Heart right ventricle (tissue), 16 donors: ENCODE data around the gene CSTF3. TPM values are rescaled to one million over a fixed set of nuclear protein-coding genes. Genes with fewer than 3 reads are reported as not detected.
A peak's percentile ranks its signal among the peaks of the same experiment; 100 is the strongest.

Experiments used
- ATAC-seq, 8 donors: fragments of 200-7000 bp; cut with Tn5 transposase; one replicate each; pipeline ENCODE4 v1.9.1; 2020; ENCODE audit warnings: mild to moderate bottlenecking in 8 of 8, moderate library complexity in 8 of 8, moderate number of reproducible peaks in 1 of 8
- DNase-seq, 2 donors: peaks; one replicate each; pipeline ENCODE4 v3.0.0-alpha.2; 2020
- H3K27ac ChIP-seq, 10 donors: fragments of 200-600 bp; sonication (generic) in 2 of 10; one replicate each; pipeline versions ENCODE4 v1.5.0 to v1.8.0; 2020 to 2022; ENCODE audit warnings: mild to moderate bottlenecking in 3 of 10
- H3K27me3 ChIP-seq, 7 donors: fragments of 200-600 bp; one replicate each; pipeline ENCODE4 v1.8.0; 2021 to 2022; ENCODE audit warnings: mild to moderate bottlenecking in 2 of 7
- H3K36me3 ChIP-seq, 9 donors: fragments of 200-600 bp; sonication (generic) in 1 of 9; one replicate each; pipeline versions ENCODE4 v1.5.0 to v1.8.0; 2020 to 2022; ENCODE audit warnings: mild to moderate bottlenecking in 2 of 9
- H3K4me1 ChIP-seq, 9 donors: fragments of 200-600 bp; sonication (generic) in 1 of 9; one replicate each; pipeline versions ENCODE4 v1.5.0 to v1.8.0; 2020 to 2022; ENCODE audit warnings: mild to moderate bottlenecking in 4 of 9
- H3K4me3 ChIP-seq, 10 donors: fragments of 200-600 bp; sonication (generic) in 2 of 10; one replicate each; pipeline versions ENCODE4 v1.5.0 to v1.8.0; 2020 to 2022; ENCODE audit warnings: mild to moderate bottlenecking in 7 of 10, moderate library complexity in 2 of 10
- H3K9me3 ChIP-seq, 11 donors: fragments of 200-600 bp in 10 of 11; sonication (generic) in 2 of 11; one replicate each; pipeline versions ENCODE4 v1.5.0 to v1.8.0; 2013 to 2022; ENCODE audit warnings: mild to moderate bottlenecking in 2 of 11, control low read depth in 1 of 11, moderate library complexity in 1 of 11
- WGBS, 2 donors: extraction: QIAGEN DNeasy Blood & Tissue Kit; methylation state at CpG; one replicate each; pipeline ENCODE4 v1.1.7; 2013; ENCODE audit warnings: inconsistent platforms in 1 of 2; 5-methylcytosine and 5-hydroxymethylcytosine counted together
- intact Hi-C, 10 donors: fragments of 100-400 bp; cut with DNase I; formaldehyde crosslinking; loops; one replicate each; pipeline versions ENCODE4 v1.11.1 to v1.14.2; 2022
- polyA plus RNA-seq, 2 donors: library from polyadenylated mRNA; stranded (reverse); fragments of 200-250 nt; gene quantifications; one replicate each; pipeline ENCODE4 v1.2.3, GENCODE V29; 2013
- total RNA-seq, 10 donors: library from RNA; stranded (reverse); fragmentation: NEBNext Ultra II Directional in 3 of 10; extraction: Animal tissue kit (Norgen Biotek cat#: 25700) in 3 of 10; gene quantifications; one replicate each; pipeline versions ENCODE4 v1.2.1 to v1.2.4, GENCODE V29; 2021 to 2023
- TF ChIP-seq, protein P1 (sequence below), 9 donors: fragments of 200-600 bp; sonication (generic) in 2 of 9; IDR thresholded peaks; one replicate each; pipeline versions ENCODE4 v1.5.0 to v1.8.0; 2021 to 2022; ENCODE audit warnings: antibody characterized with exemption in 9 of 9, mild to moderate bottlenecking in 5 of 9, moderate library complexity in 1 of 9
- donor health status: Arrhythmogenic right ventricular cardiomyopathy.
- donor health status: ischemic (EF 13 %, LVEDD 7.1; RV severe dilation, severe dysfunction).
- donor health status: healthy with polysubstance abuse.
- donor health status: DM: no; HTN: yes; CAD: no.
- donor health status: DM: no; HTN: no; CAD: no.
- donor health status: ischemic (EF 25% LVEDD 6.9; RV normal size, moderate dysfunction).
- donor health status: ischemic (EF 25% LVEDD 5.7; RV mildly dilated, moderate dysfunction).
- donor health status: healthy.
- donor health status: DM: yes; HTN: yes; CAD: no.
- donor health status: Ischemic cardiomyopathy.
- donor health status: ischemic (EF 35%, LVEDD 5.7; RV mildly dilated, moderate dysfunction).
- donor health status: nonischemic (EF 11% LVEDD 7.7; RV severe dilation, severe dysfunction).
- donor health status: DM: yes; HTN: yes; CAD: no.
- donor health status: PGD.
- donor health status: ischemic (EF 29% LVEDD 5.4; RV normal size, mild dysfunction).
- donor health status: nonischemic (EF 23%, LVEDD 6.1; RV moderate dilation, normal function).

Gene CSTF3
- total and polyA plus RNA-seq, 12 donors = 8.6 to 46.1 (median 12.7) TPM

DNA sequence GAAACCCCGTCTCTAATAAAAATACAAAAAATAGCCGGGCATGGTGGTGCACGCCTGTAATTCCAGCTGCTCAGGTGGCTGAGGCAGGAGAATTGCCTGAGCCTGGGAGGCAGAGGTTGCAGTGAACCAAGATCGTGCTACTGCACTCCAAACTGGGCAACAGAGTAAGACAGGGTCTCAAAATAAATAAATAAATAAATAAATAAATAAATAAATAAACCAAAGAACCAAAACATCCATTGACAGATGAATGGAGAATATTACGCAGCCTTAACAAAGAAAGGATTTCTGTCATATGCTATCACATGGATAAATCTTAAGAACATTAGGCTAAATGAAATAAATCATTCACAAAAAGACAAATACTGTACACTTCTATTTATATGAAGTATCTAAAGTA, 11.1 kb upstream of the CSTF3 start:
- intact Hi-C loops = loop anchor here in 1 of 10 donors (10.0 kb wide), 1 partner anchor 162 kb away; no protein-coding TSS in a partner anchor
- no peaks in the 10 kb centered on the region for H3K36me3 ChIP-seq
- TF ChIP-seq, protein P1, sequence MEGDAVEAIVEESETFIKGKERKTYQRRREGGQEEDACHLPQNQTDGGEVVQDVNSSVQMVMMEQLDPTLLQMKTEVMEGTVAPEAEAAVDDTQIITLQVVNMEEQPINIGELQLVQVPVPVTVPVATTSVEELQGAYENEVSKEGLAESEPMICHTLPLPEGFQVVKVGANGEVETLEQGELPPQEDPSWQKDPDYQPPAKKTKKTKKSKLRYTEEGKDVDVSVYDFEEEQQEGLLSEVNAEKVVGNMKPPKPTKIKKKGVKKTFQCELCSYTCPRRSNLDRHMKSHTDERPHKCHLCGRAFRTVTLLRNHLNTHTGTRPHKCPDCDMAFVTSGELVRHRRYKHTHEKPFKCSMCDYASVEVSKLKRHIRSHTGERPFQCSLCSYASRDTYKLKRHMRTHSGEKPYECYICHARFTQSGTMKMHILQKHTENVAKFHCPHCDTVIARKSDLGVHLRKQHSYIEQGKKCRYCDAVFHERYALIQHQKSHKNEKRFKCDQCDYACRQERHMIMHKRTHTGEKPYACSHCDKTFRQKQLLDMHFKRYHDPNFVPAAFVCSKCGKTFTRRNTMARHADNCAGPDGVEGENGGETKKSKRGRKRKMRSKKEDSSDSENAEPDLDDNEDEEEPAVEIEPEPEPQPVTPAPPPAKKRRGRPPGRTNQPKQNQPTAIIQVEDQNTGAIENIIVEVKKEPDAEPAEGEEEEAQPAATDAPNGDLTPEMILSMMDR (IDR thresholded peaks at IDR 0.05) = no peak
- DNase-seq = no peak
- peaks cover 0 to 11% (median 4%) of the 10 kb centered on the region in 9 donors for H3K4me1 ChIP-seq
- H3K4me3 ChIP-seq = no peak overlapping the region
- no peak overlapping the region for H3K27ac ChIP-seq
- no peaks in the 10 kb centered on the region for H3K9me3 ChIP-seq
- no peaks in the 10 kb centered on the region for H3K27me3 ChIP-seq
- no peak for ATAC-seq
- WGBS, 2 donors = 97 to 98% methylated on average over 5 of the region's 5 CpGs

DNA sequence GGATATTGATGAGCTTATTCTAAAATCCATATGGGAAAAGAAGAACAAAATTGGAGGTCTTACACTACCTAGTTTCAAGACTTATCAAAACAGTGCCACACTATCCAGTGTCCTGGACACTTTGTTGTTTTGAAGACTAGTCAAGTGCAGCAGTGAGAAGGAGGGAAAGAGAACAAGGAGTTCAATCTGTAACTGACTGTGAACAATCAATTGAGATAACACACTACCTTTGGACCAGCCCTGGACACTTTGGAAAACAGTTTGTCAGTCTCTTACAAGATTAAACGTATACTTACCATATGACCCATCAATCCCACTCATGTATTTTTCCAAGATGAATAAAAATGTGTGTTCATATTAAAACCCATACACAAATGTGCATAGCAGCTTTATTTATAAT, 10.0 kb upstream of the CSTF3 start:
- DNase-seq (no peak), ATAC-seq (no peak)
- Histone ChIP-seq H3K9me3 (no peaks in the 10 kb centered on the region), H3K4me3 (no peak overlapping the region), H3K27me3 (no peaks in the 10 kb centered on the region), H3K4me1 (peaks cover 0 to 17% (median 4%) of the 10 kb centered on the region in 9 donors), H3K36me3 (no peaks in the 10 kb centered on the region), H3K27ac (no peak overlapping the region)
- TF ChIP-seq, protein P1 (IDR thresholded peaks at IDR 0.05) = no peak
- intact Hi-C loops = loop anchor here in 1 of 10 donors (10.0 kb wide), 1 partner anchor 164 kb away; no protein-coding TSS in a partner anchor
- WGBS, 2 donors = 80 to 84% methylated on average over 1 of the region's 1 CpG

DNA sequence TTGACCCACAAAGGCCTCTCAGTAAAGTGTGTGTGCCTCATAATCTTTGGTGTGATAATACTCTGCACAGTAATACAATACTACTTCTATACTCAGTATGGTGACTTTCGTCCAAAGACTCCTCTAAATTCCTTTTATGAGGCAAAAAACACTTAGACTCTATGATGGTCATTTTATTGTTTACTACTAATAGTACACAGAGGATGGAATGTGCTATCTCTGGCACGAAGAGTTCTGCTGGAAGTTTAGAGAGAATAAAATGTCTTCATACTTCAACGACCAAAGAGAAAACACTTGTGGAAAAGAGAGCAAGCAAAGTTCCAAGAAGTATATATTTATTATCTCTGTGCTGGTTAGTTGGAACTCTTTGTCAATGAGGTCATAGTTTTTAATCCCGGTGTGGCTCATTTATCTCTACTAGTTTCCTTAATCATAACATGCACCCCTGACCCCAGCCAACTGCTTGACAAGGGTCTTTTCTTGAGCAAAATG, 7.5 kb upstream of the CSTF3 start:
- no peak for DNase-seq
- intact Hi-C loops = loop anchor here (2.0 to 10.0 kb wide), 11 partner anchors 86 to 659 kb away; partner anchors contain the start of gene HIPK3 (in 6 of the 10)
- TF ChIP-seq, protein P1 (IDR thresholded peaks at IDR 0.05) = no peak
- H3K36me3 ChIP-seq = no peaks in the 10 kb centered on the region
- H3K9me3 ChIP-seq = no peaks in the 10 kb centered on the region
- peak overlapping the region in 3 of 10 donors; percentile 0 to 12 (median 8) for H3K27ac ChIP-seq
- peaks cover 0 to 17% (median 4%) of the 10 kb centered on the region in 9 donors for H3K4me1 ChIP-seq
- no peaks in the 10 kb centered on the region for H3K27me3 ChIP-seq
- H3K4me3 ChIP-seq = no peak overlapping the region
- ATAC-seq = peak in 3 of 8 donors; percentile 26 to 77 (median 44)
- WGBS, 2 donors = 20 to 26% methylated on average over 4 of the region's 4 CpGs

DNA sequence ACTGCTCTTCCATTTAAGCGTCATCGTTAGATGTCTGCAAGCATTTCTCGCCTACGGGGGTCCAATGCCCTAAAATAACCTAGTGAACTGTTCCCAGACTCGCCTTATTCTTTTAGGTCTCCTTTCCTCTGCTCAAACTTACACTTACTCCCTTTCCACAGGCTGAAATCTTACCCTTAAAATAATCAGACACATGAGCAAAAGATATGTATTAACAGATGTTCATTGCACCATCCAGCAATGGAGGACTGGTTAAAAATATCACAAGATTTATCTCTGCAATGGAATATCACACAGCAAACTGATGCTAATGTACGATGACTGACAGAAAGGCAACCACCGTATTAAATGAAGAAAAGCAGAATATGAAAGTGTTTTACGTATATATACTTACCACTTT, 1.6 kb upstream of the CSTF3 start:
- ATAC-seq = no peak
- WGBS, 2 donors = 95 to 96% methylated on average over 8 of the region's 8 CpGs

More for the DNA sequence above, 1.6 kb upstream of the CSTF3 start:
- Histone ChIP-seq H3K27me3 (no peaks in the 10 kb centered on the region), H3K9me3 (no peaks in the 10 kb centered on the region), H3K4me1 (peaks cover 0 to 41% (median 33%) of the 10 kb centered on the region in 9 donors), H3K27ac (no peak overlapping the region), H3K36me3 (no peaks in the 10 kb centered on the region), H3K4me3 (no peak overlapping the region)
- TF ChIP-seq, protein P1 (IDR thresholded peaks at IDR 0.05) = no peak
- no peak for DNase-seq
- intact Hi-C loops = loop anchor here in 7 of 10 donors (5.0 to 10.0 kb wide), 6 partner anchors 92 to 532 kb away; partner anchors contain the start of gene HIPK3 (in 4 of the 7)
